GM19193 (cell line): ENCODE measurements around the gene PPP1R37.

ENCODE experiments used
- POLR2A ChIP-seq: IDR thresholded peaks from 4 replicates; pipeline ENCODE4 v1.6.1; 2011; ENCODE audit not compliant: insufficient read depth, insufficient read length; ENCODE audit errors: extremely low read depth

Gene PPP1R37

DNA sequence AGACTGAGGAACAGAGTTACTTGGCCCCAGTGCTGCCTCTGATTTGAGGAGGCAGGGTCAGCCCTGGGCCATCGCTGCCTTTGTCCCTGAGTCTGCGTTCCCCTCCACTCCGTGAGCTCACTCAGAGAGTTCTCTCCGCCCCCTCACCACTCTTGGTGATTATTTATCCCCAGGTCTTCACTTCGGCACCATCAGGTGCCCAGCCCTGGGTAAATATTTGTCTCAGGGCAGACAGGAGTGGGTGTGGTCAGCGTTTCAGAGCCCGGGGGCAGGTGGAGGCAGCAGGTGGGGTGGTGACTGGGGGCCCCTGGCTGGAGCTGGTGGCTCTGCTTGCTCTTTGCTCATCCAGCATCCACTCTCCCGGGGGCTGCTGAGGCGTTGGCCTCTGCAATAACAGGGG is 20.6 kb downstream of the PPP1R37 start:
- TF ChIP-seq POLR2A = no peak

DNA sequence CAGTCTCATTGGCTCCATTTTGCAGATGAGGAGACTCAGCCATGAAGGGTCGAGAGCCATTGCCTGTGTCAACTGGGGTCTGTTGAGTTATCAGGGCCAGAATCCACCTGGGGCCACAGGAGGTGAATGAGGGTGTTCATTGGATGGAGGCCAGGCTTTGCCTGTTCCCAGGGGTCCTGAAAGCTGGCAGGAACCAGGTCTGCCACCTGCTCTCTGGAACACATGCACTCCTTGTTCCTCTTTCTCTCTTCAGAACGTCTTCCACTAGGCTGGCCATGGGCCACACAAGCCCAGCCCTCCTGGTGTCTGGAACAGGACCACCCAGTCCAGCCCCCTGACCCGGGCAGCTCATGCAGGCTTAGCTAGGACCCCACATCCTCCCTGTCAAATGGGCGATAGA is 21.1 kb downstream of the PPP1R37 start:
- TF ChIP-seq POLR2A = no peak

- no peak for TF ChIP-seq POLR2A
These were observed 23.0 kb downstream of the PPP1R37 start for GRCh38 chr19:45115809-45116615.

DNA sequence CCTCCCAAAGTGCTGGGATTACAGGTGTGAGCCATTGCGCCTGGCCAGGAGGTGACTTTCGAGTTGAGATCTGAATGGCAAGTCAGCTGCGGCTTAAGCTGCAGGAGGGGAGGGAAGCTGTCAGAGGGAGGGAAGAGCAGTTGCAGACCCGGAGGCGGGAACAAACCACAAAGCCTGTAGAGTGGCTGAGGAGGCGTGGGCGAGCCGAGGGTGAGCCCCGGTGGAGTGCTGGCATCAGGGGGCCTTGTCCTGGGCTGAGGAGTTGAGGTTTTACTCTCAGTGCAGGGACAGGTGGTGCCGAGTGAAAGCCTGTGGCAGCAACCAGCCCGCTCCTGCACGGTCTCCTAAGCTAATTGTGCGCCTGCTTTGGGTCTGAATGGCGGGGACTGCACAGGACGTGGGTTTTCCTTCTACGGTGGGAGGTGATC is 24.2 kb downstream of the PPP1R37 start:
- TF ChIP-seq POLR2A = no peak

DNA sequence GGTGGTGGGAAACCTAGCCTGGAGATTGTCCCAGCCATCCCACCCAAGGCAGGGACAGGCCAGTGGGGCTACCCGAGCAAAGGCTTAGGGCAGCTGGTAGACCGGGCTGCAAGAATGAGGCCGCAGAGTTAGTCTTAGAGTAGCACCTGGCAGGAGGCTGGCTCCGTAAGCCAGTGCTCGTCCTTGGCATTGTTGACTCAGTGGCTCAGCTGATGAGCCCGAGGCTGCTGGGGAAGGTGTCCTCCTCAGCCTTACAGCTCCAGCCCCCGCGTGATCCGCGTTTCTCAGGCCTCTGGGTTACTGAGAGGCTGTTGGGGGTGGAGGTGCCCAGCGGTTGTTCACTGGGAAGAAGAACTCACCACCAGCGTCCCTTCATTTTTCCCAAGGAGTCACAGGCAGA is 24.7 kb downstream of the PPP1R37 start:
- no peak for TF ChIP-seq POLR2A

- TF ChIP-seq POLR2A = no peak
These were observed 25.1 kb downstream of the PPP1R37 start for GRCh38 chr19:45118106-45118505.

DNA sequence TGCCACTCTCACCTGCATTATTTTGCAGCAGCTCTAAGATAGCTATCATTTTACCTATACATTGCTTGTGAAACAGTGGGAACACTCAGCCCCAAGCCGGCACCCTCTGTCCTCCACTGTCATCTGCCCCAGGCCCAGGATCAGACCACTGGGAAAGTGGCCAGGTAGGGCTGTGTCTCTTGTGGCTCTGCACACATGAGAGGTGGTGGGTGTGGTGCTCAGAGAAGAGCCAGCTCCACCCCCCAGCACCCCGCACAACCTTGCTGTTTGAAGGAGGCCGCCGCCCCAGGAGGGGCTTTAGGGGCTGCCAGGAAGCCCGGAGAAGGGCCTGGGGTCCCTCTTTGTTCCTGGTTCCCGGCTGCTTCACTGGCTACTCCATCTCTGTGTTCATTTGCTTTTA is 26.6 kb downstream of the PPP1R37 start:
- no peak for TF ChIP-seq POLR2A

DNA sequence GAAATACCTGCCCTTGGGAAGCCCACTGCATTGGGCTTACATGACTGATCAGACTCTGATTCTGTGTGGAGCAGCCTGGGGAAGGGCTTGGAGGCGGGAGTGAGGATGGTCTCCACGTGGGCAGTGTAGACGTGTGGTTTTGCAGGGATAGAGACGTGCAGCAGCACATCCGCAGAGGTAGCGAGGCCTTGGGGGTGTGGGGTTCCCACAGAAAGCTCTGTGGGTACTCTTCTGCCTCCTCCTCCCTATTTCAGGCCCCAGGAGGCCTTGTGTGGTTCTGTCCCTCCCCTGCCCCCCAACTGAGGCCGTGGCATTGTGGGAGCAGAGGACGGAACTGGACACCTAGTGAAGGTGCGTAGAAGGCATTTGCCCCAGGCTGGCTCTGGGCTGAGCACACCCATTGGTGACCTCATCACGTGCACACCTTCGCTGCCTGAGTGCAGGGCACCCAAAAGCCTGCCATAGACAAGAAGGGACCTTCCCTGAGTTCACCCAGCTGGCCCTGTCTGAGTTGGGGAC is 28.9 kb downstream of the PPP1R37 start:
- no peak for TF ChIP-seq POLR2A

- TF ChIP-seq POLR2A = no peak
These were observed 29.9 kb downstream of the PPP1R37 start for GRCh38 chr19:45122832-45123231.

DNA sequence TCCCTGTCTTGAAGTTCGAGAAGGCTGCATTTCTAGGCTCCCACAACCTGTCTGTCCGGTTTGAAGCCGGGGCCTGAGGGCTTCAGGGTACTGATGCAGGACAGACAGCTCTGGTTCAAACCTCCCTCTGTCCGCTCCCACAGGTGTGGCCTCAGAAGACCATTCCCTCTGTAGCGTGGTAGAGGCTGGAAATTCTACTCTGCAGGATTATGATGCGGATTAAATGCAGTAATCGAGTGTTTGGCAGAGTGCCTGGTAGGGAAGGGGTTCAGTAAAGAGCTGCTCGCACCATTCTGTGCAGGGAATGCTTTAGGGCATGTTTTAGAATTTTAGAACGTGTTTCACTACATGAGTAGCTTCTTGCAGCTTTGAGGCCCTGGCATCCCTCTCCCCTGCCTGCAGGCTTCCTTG is 30.5 kb downstream of the PPP1R37 start:
- TF ChIP-seq POLR2A = no peak

- no peak for TF ChIP-seq POLR2A
These were observed 31.0 kb downstream of the PPP1R37 start for GRCh38 chr19:45124021-45124420.

DNA sequence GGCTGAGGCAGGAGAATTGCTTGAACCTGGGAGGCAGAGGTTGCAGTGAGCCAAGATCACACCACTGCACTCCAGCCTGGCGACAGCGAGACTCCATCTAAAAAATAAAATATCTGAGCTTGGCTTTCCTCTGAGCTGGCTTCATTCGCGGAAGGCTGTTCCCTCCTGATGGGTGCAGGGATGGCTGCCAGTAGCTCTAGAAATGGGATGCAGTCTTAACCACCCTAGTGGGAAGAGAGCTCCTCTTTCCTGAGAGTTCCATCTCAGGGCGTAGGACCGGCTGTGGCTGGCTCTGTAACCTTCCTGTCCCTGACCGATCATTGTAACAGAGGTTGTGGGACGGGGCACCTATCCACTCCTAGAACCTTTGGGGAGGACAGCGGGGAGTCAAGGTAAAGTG is 32.4 kb downstream of the PPP1R37 start:
- no peak for TF ChIP-seq POLR2A

DNA sequence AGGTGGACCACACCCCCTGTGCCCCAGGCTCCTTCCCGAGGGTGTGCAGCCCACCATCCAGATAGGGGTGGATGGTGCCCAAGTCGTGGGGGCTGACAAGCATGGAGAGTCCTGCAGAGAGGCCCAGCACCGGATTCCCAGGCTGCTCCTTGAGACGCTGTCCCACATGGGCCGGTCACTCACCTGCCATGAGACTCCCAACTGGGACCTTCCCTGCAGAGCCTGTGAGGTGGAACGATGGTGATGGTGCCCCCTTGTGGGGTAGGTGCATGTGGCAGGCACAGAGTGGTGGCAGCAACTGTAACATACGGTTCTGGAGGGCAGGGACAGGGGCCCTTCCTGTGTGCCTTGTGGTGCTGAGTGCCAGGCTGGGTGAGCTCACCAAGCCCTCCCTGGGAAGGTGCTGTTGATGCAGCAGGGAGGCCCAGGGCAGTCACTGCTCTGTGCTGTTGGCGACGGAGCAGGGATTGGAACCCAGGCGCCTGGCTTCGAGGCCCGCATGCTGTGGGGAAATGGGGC is 33.1 kb downstream of the PPP1R37 start:
- TF ChIP-seq POLR2A = no peak

GRCh38 chr19:45126654-45127053 is 33.7 kb downstream of the PPP1R37 start:
- TF ChIP-seq POLR2A = no peak

GRCh38 chr19:45128146-45128545 is 35.2 kb downstream of the PPP1R37 start:
- TF ChIP-seq POLR2A = no peak

DNA sequence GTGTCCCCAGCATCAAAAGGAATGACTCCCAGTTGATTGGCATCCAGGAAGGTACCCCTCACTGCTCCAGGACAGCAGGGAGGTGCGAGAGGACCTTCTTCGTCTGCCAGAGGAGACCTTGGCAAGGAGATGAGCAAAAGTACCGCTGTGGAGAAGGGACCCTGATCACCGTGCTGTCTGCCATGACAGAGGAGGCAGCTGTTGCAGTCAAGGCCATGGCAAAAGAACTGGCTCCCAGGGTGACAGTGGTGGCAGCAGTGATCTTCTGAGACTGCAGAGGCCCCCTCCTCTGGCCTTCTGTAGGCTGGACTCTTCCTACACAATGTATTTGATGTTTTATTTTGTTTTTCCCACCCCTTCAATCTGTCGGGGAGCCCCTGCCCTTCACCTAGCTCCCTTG is 35.8 kb downstream of the PPP1R37 start:
- no peak for TF ChIP-seq POLR2A
